ENCODE data around the gene ARIH1.

- TF ChIP-seq CTCF (conservative IDR thresholded peaks at IDR 0.05; ENCODE audit: low read depth, low read length): peak; percentile 39; the same call in 1 of the 2 replicates
- no peak for TF ChIP-seq EZH2 (IDR thresholded peaks at IDR 0.05; ENCODE audit: borderline replicate concordance, low read depth, low read length, poor library complexity, severe bottlenecking)
Measured at GRCh38 chr15:72473614-72474465, at the start of gene ARIH1.

All from A673 (cell line).